HEK293 (cell line): ENCODE results near the gene ALG3.

ENCODE experiments used
- CTCF ChIA-PET: fragments of 350-600 bp; formaldehyde crosslinking; extraction: SDS; loops from one replicate; lab custom pipeline; 2021; ENCODE audit warnings: antibody characterized with exemption; lab: Yijun Ruan, JAX
- POLR2A ChIA-PET: fragments of 300-600 bp; formaldehyde crosslinking; extraction: SDS; loops from one replicate; lab custom pipeline; 2020; ENCODE audit warnings: antibody characterized with exemption, inconsistent platforms; lab: Yijun Ruan, JAX
- H3K27ac ChIP-seq: fragments of 200-500 bp; sonication (Bioruptor generic); 2 replicates; pipeline ENCODE4 v1.5.1; 2014; ENCODE audit warnings: low read depth, low read length, control low read depth, inconsistent platforms; ENCODE audit errors: extremely low read depth
- H3K36me3 ChIP-seq, 2 experiments: fragments of 200-500 bp in 1 of 2; sonication (Bioruptor generic) in 1 of 2; 1 replicate in 1 of 2; 2 replicates in 1 of 2; pipeline ENCODE4 v1.5.1; 2014 to 2017; ENCODE audit warnings: inconsistent platforms in 2 of 2, low read length in 2 of 2; ENCODE audit not compliant: control insufficient read depth in 2 of 2, insufficient read depth in 1 of 2
- H3K4me1 ChIP-seq: fragments of 200-500 bp; sonication (Bioruptor generic); 2 replicates; pipeline ENCODE4 v1.5.1; 2014; ENCODE audit warnings: mild to moderate bottlenecking, low read length, inconsistent platforms; ENCODE audit not compliant: control insufficient read depth, insufficient read depth
- H3K4me3 ChIP-seq: 2 replicates; pipeline ENCODE4 v1.5.1; 2011; ENCODE audit warnings: low read depth, mild to moderate bottlenecking, control low read depth, low read length, moderate library complexity
- H3K9me3 ChIP-seq: fragments of 200-500 bp; sonication (Bioruptor generic); 2 replicates; pipeline ENCODE4 v1.5.1; 2014; ENCODE audit warnings: low read depth, low read length, inconsistent platforms; ENCODE audit not compliant: control insufficient read depth, insufficient read depth
- EGR2 ChIP-seq: fragments of 450-650 bp; formaldehyde crosslinking; IDR thresholded peaks from 2 replicates; pipeline ENCODE4 v1.5.1; 2016; ENCODE audit warnings: low read depth, missing biosample characterization, missing genetic modification characterization
- GLIS1 ChIP-seq: fragments of 450-650 bp; formaldehyde crosslinking; IDR thresholded peaks from 2 replicates; pipeline ENCODE4 v1.5.1; 2016; ENCODE audit warnings: missing biosample characterization, missing genetic modification characterization
- GLIS2 ChIP-seq: fragments of 450-650 bp; formaldehyde crosslinking; IDR thresholded peaks from 2 replicates; pipeline ENCODE4 v1.5.1; 2016; ENCODE audit warnings: missing biosample characterization, missing genetic modification characterization
- HOXA7 ChIP-seq: sonication (generic); formaldehyde crosslinking; IDR thresholded peaks from 2 replicates; pipeline ENCODE4 v1.8.1; 2022; ENCODE audit warnings: missing genetic modification reagents, borderline replicate concordance
- MYNN ChIP-seq: fragments of 450-650 bp; formaldehyde crosslinking; IDR thresholded peaks from 2 replicates; pipeline ENCODE4 v1.5.1; 2016; ENCODE audit warnings: missing biosample characterization, missing genetic modification characterization, borderline replicate concordance
- REST ChIP-seq: fragments of 450-650 bp; formaldehyde crosslinking; IDR thresholded peaks from 2 replicates; pipeline ENCODE4 v1.5.1; 2016; ENCODE audit warnings: missing biosample characterization, missing genetic modification characterization
- ZBTB49 ChIP-seq: fragments of 450-650 bp; formaldehyde crosslinking; IDR thresholded peaks from 2 replicates; pipeline ENCODE4 v1.5.1; 2016; ENCODE audit warnings: missing biosample characterization, missing genetic modification characterization, low read depth
- ZBTB8A ChIP-seq: fragments of 450-650 bp; formaldehyde crosslinking; IDR thresholded peaks from 2 replicates; pipeline ENCODE4 v1.5.1; 2016; ENCODE audit warnings: missing biosample characterization, missing genetic modification characterization
- ZNF155 ChIP-seq: fragments of 450-650 bp; formaldehyde crosslinking; IDR thresholded peaks from 2 replicates; pipeline ENCODE4 v1.5.1; 2016; ENCODE audit warnings: missing biosample characterization, missing genetic modification characterization
- ZNF214 ChIP-seq: fragments of 450-650 bp; formaldehyde crosslinking; IDR thresholded peaks from 2 replicates; pipeline ENCODE4 v1.5.1; 2017; ENCODE audit warnings: missing biosample characterization, mild to moderate bottlenecking, missing genetic modification characterization, borderline replicate concordance
- ZNF37A ChIP-seq: fragments of 450-650 bp; IDR thresholded peaks from 2 replicates; pipeline ENCODE4 v1.5.1; 2018; ENCODE audit warnings: missing biosample characterization, missing genetic modification characterization
- ZNF433 ChIP-seq: fragments of 450-650 bp; formaldehyde crosslinking; IDR thresholded peaks from 2 replicates; pipeline ENCODE4 v1.5.1; 2016; ENCODE audit warnings: missing biosample characterization, missing genetic modification characterization, low read depth
- ZNF501 ChIP-seq: fragments of 450-650 bp; formaldehyde crosslinking; IDR thresholded peaks from 2 replicates; pipeline ENCODE4 v1.5.1; 2016; ENCODE audit warnings: missing biosample characterization, missing genetic modification characterization
- ZNF530 ChIP-seq: fragments of 450-650 bp; formaldehyde crosslinking; IDR thresholded peaks from 2 replicates; pipeline ENCODE4 v1.5.1; 2016; ENCODE audit warnings: low read depth, missing biosample characterization, missing genetic modification characterization
- ZNF561 ChIP-seq: fragments of 450-650 bp; IDR thresholded peaks from 2 replicates; pipeline ENCODE4 v1.5.1; 2018; ENCODE audit warnings: missing biosample characterization, missing genetic modification characterization, borderline replicate concordance
- ZNF585B ChIP-seq: fragments of 450-650 bp; formaldehyde crosslinking; IDR thresholded peaks from 2 replicates; pipeline ENCODE4 v1.5.1; 2016; ENCODE audit warnings: missing biosample characterization, missing genetic modification characterization
- ZNF596 ChIP-seq: fragments of 450-650 bp; IDR thresholded peaks from 2 replicates; pipeline ENCODE4 v1.5.0; 2018; ENCODE audit warnings: missing biosample characterization, mild to moderate bottlenecking, missing genetic modification characterization, moderate library complexity
- ZNF670 ChIP-seq: fragments of 450-650 bp; formaldehyde crosslinking; IDR thresholded peaks from 2 replicates; pipeline ENCODE4 v1.5.1; 2016; ENCODE audit warnings: missing biosample characterization, missing genetic modification characterization, low read depth
- ZNF76 ChIP-seq: fragments of 450-650 bp; formaldehyde crosslinking; IDR thresholded peaks from 2 replicates; pipeline ENCODE4; 2016; ENCODE audit warnings: low read depth, missing biosample characterization, missing genetic modification characterization, borderline replicate concordance
- ZSCAN30 ChIP-seq: fragments of 450-650 bp; IDR thresholded peaks from 2 replicates; pipeline ENCODE4 v1.5.1; 2018; ENCODE audit warnings: missing biosample characterization, mild to moderate bottlenecking, missing genetic modification characterization, moderate library complexity
- ZSCAN5A ChIP-seq: fragments of 450-650 bp; formaldehyde crosslinking; IDR thresholded peaks from 2 replicates; pipeline ENCODE4 v1.5.1; 2016; ENCODE audit warnings: missing biosample characterization, missing genetic modification characterization

The ALG3 gene

GRCh38 chr3:184239221-184239620 lies 9.5 kb downstream of the ALG3 start (continued):
- no peak for TF ChIP-seq ZBTB49 (tag by site-specific recombination)
- TF ChIP-seq HOXA7 (CRISPR knock-in tag) = no peak

GRCh38 chr3:184238246-184238818 lies 10.4 kb downstream of the ALG3 start:
- ChIA-PET CTCF (interaction anchor here (0.8 to 8.7 kb wide), 3 partner anchors 9 to 11 kb away, joined by 5 to 66 read pairs (median 5); partner anchors contain the start of genes EEF1AKMT4 and VWA5B2), POLR2A (interaction anchor here (1.2 kb wide), 1 partner anchor 8 kb away, joined by 4 read pairs; no protein-coding TSS in a partner anchor)
- H3K4me1 ChIP-seq = no peaks in the 10 kb centered on the region
- H3K27ac ChIP-seq = no peak overlapping the region
- no peaks in the 10 kb centered on the region for H3K9me3 ChIP-seq
- peaks cover 0 to 17% of the 10 kb centered on the region in 2 experiments; a peak in 1 of 3 replicates for H3K36me3 ChIP-seq
- TF ChIP-seq ZNF530 (no peak), REST (tag by site-specific recombination) (no peak), GLIS1 (no peak)
- H3K4me3 ChIP-seq = no peak overlapping the region

- H3K9me3 ChIP-seq = no peaks in the 10 kb centered on the region
- H3K36me3 ChIP-seq = peaks cover 0 to 12% of the 10 kb centered on the region in 2 experiments; a peak in 1 of 3 replicates
- CTCF ChIA-PET = interaction anchor here (0.8 to 8.7 kb wide), 3 partner anchors 9 to 12 kb away, joined by 5 to 66 read pairs (median 5); partner anchors contain the start of genes EEF1AKMT4 and VWA5B2
- TF ChIP-seq GLIS2 (tag by site-specific recombination) (no peak), ZNF530 (no peak), ZNF596 (tag by site-specific recombination) (no peak), ZNF37A (tag by site-specific recombination) (no peak), ZNF76 (tag by site-specific recombination) (no peak), EGR2 (tag by site-specific recombination) (no peak), ZNF214 (tag by site-specific recombination) (no peak), ZSCAN30 (no peak)
- H3K4me3 ChIP-seq = no peak overlapping the region
- H3K4me1 ChIP-seq = no peaks in the 10 kb centered on the region
- POLR2A ChIA-PET = interaction anchor here (1.2 kb wide), 1 partner anchor 9 kb away, joined by 4 read pairs; no protein-coding TSS in a partner anchor
- no peak overlapping the region for H3K27ac ChIP-seq
Measured at GRCh38 chr3:184237807-184238206, 11.0 kb downstream of the ALG3 start.

- ChIA-PET CTCF (interaction anchor here (1.5 to 8.7 kb wide), 3 partner anchors 9 to 13 kb away, joined by 4 to 66 read pairs (median 5); partner anchors contain the start of genes EEF1AKMT4 and VWA5B2), POLR2A (interaction anchor here (1.2 kb wide), 1 partner anchor 9 kb away, joined by 4 read pairs; no protein-coding TSS in a partner anchor)
- no peaks in the 10 kb centered on the region for H3K4me1 ChIP-seq
- H3K4me3 ChIP-seq = no peak overlapping the region
- no peaks in the 10 kb centered on the region for H3K9me3 ChIP-seq
- no peak overlapping the region for H3K27ac ChIP-seq
- peaks cover 0 to 6% of the 10 kb centered on the region in 2 experiments; a peak in 1 of 3 replicates for H3K36me3 ChIP-seq
- TF ChIP-seq ZSCAN5A (tag by site-specific recombination) (no peak), ZNF433 (tag by site-specific recombination) (no peak), ZNF670 (tag by site-specific recombination) (no peak), ZNF561 (tag by site-specific recombination) (no peak), ZNF155 (no peak), ZNF501 (tag by site-specific recombination) (no peak), ZBTB8A (tag by site-specific recombination) (no peak), ZNF585B (tag by site-specific recombination) (no peak), MYNN (no peak)
Measured at GRCh38 chr3:184237211-184237610, 11.6 kb downstream of the ALG3 start.
